OCI-M1 (cell line): Measurements from ENCODE around the gene KIAA1328.

Experiments used
- DNase-seq: peaks from one replicate; lab custom pipeline; 2025; lab: John Stamatoyannopoulos, UW

The KIAA1328 gene

DNA sequence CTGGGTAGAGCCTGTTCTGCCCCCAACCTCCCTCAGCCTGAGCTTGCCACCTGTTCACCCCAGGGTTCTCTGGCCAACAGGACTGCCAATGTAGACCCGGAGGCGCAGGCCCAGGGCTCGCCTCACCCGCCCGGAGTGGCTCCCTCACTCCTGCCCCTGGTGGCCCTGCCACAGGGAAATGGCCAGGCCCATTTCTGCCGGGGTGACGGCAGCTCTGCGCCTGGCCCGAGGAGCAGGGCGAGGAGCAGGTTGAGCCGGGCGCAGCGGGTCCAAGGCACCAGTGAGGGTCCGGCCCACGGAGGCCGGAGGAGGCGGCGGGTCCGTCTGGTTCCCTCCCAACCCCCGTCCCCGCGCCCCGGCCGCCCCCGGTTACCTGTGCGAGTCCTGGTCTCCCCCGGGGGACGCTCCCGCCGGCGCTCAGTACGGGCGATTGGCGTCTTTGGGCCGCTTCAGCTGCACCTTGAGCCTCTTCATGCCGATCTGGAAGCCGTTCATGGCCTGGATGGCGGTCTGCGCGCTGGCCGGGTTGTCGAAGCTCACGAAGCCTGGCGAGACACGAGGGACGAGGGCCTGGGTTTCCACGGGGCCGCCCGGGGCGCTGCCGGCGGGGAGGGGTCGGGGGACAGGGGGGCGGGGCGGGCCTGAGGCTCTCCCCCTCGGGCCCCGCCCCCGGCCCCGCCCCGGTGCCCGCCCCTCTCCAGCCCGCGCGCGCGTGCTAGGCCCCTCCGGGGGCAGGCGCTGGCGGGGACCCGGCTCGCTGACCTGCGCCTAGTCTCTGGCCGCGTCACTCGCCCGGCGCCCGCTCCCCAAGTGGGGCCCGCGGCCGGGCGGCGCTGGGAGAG lies 424.7 kb downstream of the KIAA1328 start:
- no peak for DNase-seq

DNA sequence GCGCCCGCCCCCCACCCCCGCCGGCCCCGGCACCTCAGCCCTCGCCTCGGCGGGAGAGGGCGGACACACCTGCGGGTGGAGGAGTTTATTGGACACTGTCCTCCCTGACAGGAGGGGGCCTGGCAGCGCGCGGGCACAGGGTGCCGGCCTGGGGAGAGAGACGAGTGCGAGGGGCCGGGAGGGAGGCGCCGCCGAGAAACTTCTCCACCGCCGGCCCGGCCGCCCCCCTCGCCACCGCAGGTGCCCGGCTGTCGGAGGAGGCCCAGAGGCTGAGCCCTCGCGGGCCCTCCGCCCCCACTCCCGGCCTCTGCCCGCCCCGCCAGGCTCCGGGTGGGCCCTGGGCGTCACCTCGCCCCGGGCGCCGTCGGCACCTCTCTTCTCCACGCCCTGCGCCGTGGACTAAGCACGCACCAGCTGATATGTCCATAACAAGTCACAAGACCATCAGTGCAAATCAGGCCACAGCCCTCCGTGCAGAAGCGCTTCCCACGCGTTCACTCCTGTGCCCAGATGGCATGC lies 425.4 kb downstream of the KIAA1328 start:
- DNase-seq, result no peak

DNA sequence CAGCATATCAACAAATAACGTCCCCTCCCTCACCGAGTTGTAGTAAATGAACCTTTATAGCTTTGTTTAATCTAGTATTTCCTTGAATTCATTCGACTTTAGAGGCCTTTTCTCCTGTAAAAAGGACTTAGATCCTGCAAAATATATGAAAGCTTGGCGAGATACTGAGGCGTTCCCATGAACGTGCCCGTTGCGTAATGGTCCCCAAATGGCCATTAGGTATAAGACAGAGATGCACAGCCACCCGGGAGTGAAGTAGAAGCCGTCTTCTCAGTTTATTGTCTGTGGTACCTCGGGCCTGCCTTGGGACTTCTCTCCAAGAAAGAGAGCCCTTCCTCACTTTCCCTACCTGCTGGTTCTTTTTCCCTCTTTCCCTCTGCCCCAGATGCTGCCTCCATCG lies 426.0 kb downstream of the KIAA1328 start:
- DNase-seq, result no peak

DNA sequence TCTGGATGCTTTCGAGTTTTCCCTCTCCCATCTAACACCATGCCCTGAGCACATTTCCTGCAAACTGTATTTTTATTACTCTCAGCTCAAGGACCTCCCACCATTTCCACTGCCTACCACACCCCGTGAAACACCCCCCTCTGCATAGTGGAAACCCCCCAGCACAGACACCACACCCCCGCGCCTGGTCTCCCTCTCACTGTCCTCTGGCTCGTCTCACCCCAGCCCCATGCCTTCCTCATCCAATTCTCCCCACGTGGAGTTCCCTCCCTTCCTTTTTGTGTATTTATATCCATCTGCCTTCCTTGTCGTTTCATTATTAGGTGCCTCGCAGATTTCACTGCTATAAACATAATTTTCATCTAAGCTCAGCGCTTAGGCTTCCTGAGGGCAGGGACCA lies 429.2 kb downstream of the KIAA1328 start:
- DNase-seq, result no peak

DNA sequence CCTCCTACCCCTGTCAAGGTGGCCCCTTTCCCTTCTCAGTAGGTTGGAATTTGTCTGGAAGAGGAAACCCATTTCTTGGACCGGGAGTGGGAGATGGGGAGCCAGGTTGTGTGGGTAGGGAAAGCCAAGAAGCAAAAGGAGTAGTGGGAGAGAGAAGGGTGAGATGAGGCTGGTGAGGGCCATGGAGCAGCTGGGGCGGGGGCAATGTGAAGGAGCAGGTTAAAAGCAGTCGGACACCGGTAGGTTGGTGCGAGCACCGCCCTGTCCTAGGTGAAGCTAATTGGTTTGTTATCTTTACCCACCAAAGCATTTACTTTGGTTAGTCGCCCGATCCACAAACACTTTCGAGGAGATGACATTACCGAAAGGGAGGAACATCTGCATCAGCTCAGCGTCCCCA lies 429.9 kb downstream of the KIAA1328 start:
- no peak for DNase-seq

DNA sequence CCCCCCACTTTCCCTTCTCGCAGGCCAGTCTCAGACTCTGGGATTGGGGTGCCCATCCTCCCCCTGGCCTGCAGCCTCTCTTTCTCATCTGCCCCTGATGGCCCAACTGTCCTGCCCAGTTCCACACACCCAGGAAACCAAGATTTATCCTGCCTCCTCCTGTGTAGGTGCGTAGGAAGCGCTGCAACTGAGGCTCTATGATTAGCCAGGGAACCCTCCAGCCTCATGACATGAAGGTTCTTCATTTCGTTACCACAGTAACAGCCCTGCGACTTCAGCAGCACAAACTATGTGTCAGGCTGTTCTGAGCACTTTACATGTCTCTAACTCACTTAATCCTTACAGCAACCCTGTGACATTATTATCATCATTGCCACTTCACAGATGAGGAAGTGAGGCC lies 430.8 kb downstream of the KIAA1328 start:
- DNase-seq, result no peak

DNA sequence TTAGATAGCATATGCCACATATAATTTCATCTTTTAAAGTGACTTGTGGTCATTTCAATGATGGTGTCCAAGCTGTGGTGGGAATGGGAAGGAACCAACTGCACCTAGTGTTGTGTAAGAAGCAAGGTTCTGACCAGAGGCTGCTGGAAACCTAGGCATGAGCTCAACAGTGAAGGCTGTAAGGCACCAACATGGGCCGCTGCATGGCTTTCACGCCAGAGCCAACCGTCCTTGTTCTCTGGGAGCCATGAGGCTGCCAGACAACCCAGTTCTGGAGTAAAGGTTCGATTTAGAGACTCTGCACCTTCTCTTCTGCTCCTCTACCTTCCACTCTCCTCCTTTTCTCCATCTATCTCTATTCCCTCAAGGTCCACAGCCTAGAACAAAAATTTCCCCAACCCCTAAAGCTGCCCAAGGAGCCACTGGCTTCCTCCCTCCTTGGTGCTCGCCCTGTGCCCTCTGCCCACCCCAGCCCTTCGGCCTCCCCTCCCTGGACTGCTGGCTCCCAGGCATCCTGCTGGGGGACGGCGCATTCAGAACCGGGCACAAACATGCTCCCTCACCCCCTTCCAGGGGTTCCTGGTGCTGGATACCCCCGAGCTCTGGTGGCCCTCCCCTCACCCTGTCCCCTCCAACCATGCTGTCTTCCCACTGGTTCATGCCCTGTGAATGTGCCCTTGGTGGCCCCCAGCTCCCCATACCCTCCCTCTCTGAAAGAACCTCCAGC lies 431.6 kb downstream of the KIAA1328 start:
- DNase-seq, result no peak

DNA sequence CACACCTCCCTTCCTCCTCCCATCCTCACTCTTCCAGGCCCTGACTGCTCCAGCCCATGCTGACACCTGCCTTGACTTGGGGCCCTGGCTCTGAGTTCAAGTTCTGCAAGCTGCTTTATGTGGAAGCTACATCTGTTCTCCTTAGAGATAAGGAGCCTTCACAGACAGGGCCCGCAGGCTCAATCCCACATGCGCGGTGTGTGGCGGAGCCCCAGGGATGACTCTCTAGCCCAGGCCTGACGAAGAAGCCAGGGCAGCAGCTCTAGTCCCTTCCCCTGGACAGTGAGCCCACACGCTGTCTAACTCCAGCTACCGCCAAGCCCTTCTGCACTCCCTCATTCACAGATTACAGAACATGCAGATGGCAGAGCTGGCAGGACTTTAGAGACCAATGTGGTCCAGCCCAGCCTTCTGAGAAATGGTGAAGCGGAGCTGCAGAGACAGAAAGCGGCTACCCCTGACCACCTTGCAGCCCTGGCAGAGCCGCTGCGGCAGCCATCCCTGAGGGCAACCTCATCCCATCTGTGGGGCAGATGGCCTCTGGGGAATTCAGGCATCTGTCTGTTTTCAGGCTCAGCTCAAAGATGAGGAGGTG lies 432.4 kb downstream of the KIAA1328 start:
- DNase-seq, result no peak

DNA sequence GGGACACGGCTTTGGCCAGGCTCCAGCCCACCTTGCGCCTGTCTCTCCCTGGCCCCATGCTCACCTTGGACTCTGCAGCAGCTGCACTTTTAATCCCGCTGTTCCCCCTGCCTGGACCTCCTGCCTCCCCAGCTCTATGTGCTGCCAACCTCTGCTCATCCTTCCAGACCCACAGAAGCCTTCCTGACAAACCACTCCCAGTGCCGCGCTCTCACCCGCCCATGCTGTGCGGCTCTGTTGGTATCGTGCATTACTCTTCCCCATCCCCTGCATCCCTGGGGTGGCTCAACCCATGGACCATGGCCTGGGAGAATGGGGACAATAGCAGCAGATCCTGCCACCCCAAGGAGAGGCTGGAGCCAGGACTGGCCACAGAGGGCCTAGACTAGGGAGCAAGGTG lies 433.1 kb downstream of the KIAA1328 start:
- no peak for DNase-seq

DNA sequence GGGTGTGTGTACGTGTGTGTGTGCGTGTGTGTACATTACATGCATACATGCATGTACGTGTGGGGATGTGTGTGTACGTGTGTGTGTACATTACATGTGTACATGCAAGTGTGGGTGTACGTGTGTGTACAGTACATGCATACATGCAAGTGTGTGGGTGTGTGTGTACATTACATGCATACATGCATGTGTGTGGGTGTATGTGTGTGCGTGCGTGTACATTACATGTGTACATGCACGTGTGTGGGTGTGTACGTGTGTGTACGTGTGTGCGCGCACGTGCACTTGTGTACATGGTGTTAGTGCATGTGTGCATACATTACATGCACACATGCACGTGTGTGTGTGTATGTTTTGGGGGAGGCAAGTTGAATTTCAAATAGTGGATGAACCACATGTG lies 436.0 kb downstream of the KIAA1328 start:
- no peak for DNase-seq

DNA sequence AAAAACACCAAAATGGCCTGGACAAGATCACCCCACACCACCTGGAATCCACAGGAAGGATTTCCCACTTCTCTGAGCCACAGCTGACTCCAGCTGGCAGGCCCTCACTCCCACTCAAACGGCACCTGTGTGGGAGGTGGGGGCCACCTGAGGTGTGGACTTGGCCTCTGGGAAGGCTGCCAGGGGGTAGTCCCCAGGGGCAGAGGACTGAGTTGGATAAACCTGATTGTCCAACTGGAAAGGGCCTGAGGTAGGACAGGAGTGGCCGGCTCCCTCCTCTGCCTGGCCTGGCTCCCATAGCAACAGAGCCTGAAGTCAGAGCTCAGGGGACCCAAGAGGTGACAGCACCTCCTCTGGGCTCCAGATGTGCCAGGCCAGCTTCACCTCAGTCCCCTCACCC lies 436.5 kb downstream of the KIAA1328 start:
- DNase-seq, result no peak

DNA sequence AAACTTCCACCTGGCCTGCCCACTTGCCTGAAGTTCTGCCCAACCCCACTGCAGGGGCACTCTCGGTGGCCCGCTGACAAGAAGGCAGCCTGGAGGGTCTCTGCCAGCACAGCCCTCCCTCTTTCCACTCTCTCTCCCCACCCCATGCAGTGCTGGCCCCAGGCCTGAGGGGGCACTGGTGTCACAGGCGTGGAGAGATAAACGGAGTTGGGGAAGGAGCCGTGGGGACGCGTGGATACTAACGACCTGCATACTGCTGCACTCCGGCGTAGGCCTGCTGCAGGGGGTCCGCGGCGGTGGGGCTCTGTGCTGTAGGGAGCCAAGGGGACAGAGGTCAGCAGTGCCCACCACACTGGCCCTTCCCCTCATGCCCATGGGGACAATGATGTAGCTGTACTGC lies 437.4 kb downstream of the KIAA1328 start:
- peak; percentile 5 for DNase-seq

DNA sequence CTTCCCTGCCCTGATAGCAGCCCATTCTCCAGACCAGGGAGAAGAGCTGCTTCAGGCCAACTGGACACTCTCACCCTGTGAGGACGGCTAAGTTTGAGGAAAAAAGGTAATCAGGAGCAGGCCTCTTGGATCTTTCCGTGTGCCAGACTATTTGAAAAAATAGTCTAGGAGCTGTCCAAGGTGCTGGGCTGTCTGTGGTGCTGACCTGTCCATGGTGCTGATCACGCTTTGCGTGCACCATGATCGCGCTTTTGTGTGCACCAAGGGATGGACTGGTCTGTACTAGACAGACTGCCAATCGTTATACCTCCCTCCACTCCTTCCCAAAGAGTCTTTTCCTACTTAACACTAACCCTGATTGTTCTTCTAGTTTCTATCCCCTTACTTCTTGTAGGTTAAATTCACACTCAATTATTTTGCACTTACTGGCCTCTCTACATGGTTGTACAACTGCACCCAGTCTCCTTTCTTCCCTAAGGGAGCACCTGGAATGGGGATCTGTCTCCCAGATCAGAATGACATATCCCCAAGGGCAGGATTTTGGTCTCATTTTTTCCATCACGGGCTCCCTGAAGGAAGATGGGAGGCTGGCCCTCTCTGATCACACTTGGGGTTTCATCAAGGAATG lies 441.2 kb downstream of the KIAA1328 start:
- DNase-seq, result peak; percentile 69

DNA sequence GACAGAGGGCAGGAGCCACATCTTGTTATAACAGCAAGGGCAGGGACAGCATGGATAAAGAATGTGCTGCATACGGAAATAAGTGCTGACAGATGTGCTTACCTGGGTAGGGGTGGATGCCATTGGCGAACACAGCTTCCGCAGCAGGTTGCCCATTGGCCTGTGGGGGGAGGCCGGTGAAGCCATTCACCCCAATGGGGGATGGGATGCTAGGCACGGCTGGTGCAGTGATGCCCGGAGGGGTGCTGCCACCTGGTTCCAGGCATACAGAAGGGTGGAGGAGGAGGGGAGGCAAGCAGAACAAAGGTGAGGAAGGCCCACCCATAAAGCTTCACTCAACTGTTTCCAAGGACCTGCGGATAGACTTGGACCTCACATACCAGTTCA lies 441.7 kb downstream of the KIAA1328 start:
- no peak for DNase-seq

DNA sequence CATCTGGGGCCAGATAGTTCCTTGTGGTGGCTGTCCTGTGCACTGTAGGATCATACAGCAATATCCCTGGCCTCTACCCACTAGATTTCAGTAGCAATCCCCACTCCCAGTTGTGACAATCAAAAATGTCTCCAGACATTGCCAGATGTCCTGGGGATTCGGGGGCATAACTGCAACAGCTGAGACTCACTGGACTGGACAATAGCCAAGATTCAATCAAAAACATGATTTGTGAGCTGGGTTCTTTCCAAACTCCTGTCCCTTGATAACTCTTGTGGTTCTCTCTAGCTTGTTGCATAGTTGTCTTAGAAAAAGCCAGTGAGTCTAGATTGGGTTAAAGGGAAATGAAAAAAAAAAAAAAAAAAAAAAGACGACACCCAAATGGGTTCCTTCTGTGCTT lies 443.3 kb downstream of the KIAA1328 start:
- DNase-seq, result peak; percentile 2

DNA sequence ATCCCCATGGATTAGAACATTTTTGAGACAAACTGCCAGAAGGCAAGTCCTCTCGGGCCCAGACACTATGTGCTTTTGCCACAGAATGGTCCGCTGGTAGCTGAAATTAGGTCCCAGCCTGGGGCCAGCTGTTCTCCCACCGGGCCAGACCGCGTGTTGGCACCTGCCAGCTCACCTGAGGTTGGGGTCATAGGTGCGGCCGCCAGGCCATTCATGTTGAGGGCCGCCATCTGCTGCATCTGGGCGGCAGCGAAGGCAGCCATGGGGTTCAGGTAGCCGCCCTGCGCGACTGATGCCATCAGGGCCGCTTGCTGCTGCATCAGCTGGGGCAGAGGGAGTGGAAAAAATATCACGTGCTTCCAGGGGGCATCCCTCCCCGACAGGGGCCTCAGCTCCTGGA lies 443.9 kb downstream of the KIAA1328 start:
- no peak for DNase-seq

DNA sequence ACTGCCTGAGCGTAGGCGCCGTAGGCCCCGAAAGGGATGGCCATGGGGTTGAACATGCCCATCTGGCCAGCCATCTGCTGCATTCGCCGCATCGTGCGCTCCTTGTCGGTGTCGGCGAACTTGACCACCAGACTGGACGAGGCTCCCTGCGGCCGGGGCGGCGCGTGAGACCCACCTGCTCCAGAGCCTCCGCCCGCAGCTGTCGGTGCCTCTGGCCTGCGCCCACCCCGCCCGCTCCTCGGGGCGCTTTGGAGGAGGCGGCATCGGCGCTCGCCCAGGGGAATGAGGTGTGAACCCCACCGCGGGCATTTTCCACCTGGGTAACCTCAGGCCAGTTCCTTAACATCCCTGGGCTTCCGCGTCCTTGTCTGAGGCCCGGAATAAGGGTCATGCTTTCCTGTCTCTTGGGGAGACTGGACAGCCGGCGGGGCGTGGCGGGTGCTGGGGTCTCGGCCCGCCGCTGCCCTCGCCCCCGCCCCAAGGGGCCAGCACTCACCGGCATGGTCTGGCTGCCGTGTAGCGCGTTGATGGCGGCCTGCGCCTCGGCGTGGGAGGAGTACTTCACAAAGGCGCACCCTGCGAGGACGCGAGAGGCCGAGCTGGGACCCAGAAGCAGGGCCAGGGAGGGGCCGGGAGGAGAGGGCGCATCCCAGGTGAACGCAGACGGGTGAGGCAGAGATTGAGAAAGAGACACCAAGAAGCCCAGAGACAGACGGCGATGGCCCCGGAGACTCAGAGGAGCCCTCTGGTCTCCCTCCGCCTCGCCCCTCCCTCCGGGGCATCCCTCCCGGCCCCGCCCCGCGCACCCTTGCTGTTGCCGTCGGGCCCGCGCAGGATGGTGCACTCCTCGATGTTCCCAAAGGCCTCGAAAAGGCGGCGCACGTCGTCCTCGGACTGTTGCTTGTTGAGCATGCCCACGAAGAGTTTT lies 445.6 kb downstream of the KIAA1328 start:
- no peak for DNase-seq

DNA sequence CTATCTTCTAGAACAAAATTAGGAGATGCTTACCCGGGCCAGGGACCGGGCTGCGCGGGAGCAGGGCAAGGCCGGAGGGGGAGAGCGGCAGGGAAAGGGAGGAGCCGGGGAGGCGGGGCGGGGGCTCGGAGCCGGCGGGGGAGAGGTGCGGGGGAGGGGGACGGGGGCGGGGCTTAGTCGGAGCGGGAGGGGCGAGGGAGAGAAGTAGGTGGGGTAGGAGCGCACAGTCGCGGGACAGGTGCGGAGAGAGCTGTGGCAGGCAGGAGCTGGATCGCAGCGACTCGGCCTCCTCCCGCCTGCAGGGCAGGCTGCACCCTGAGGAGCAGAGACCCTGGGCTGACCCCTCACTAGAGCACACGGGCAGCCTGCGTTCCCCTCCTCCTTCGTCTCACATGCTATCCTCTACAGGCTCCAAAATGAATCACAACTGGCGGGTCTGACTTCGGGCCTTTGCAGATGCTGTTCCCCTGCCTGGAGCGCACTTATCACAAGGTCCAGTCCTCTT lies 446.4 kb downstream of the KIAA1328 start:
- DNase-seq, result no peak

DNA sequence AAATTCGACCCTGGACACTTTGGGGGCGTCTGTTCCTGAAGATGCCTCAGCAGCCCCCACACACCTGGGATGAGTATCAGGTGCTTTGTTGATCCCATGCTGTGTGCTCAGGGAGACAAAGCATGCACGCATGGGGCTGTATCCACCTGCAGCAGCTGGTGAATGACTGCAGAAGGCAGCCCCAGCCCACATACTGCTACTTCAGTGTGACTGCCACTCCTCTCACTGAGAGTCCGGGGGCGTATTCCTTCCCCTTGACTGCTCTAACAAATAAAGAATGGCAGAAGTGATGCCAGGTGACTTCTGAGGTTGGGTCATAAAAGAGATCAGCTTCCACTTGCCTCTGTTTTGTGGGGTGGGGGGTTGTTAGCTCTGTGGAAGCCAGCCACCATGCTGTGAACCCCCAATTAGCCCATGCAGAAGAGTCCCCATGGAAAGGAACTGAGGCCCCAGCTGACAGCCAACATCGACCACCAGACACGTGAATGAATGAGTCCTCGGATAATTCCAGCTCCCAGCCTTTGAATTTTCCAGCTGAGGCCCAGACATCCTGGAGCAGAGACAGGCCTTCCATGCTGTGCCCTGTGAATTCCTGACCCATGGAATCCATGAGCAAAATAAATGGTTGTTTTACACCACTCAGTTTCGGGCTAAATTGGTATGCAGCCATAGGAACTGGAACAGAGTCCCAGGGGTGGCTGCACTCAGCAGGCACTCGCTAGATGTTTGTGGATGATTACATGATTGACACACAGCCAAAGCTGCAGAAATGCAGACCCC lies 447.4 kb downstream of the KIAA1328 start:
- DNase-seq, result no peak

DNA sequence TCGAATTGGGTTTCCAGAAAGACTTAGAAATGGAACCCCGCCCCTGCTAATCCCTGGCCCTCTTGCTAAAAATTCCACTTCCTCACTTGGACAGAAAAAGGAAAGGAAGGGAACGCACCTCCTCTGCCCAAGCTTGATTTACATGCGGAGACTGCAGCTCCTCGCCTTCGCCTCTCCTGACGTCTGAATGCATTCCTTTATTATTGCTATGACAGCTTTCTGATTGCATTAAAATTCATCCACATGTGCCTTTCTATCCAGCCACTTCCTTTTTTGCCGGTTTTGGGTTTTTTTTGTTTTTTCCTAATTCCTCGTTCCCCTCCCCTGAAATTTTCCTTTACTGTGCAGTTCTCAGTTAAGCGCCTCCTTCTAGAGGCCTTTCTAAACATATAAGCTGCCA lies 448.9 kb downstream of the KIAA1328 start:
- no peak for DNase-seq
